ENCODE data around the gene FCMR. TPM values are rescaled to one million over a fixed set of nuclear protein-coding genes. Genes with fewer than 3 reads are reported as not detected.

Gene FCMR
- total and polyA plus RNA-seq, 10 of the 15 experiments (the other 5 are each of a cell fraction or from before 2014, with no cell fraction given), result 79.7 to 245 (median 123) TPM

GRCh38 chr1:206866062-206866461, 55.7 kb downstream of the FCMR start:
- no peaks in the 10 kb centered on the region for H3K36me3 ChIP-seq (ENCODE audit: control insufficient read depth in 2 of 2, insufficient read depth in 2 of 2, low read length in 1 of 2)
- FAIRE-seq (no peak), DNase-seq (ENCODE audit: low read depth, low spot score) (no peak), ATAC-seq (no peak)
- H3K27ac ChIP-seq (ENCODE audit: control insufficient read depth, insufficient read depth), result no peak overlapping the region
- H3K9me3 ChIP-seq (replicated peaks; ENCODE audit: control insufficient read depth, insufficient read depth, low read length), result no peaks in the 10 kb centered on the region
- peaks cover 0 to 2% of the 10 kb centered on the region in 2 experiments; a peak in 1 of 4 replicates for H3K27me3 ChIP-seq (replicated peaks in 1 of 2; ENCODE audit: control insufficient read depth in 2 of 2, insufficient read depth in 2 of 2, low read length in 1 of 2)
- WGBS (ENCODE audit: insufficient coverage, insufficient replicate concordance, low lambda C conversion rate, missing lambda C conversion rate), result 58% methylated on average over 2 of the region's 2 CpGs
- no peak overlapping the region for H3K4me2 ChIP-seq (ENCODE audit: control insufficient read depth, insufficient read depth)
- ChIA-PET POLR2A (no interaction called here), CTCF (interaction anchor here (1.3 to 7.3 kb wide), 13 partner anchors 9 to 116 kb away, joined by 3 to 100 read pairs (median 9); no protein-coding TSS in a partner anchor), SMC1A (ENCODE audit: uncharacterized antibody, unreplicated experiment) (interaction anchor here (2.4 to 3.9 kb wide), 5 partner anchors 13 to 117 kb away, joined by 13 to 23 read pairs (median 16); no protein-coding TSS in a partner anchor), RAD21 (ENCODE audit: unreplicated experiment) (interaction anchor here (0.9 to 2.5 kb wide), 5 partner anchors 27 to 131 kb away, joined by 3 to 6 read pairs (median 3); no protein-coding TSS in a partner anchor)
- H3K4me3 ChIP-seq, result no peak overlapping the region
- no peaks in the 10 kb centered on the region for H4K20me1 ChIP-seq (ENCODE audit: control insufficient read depth, insufficient read depth)
- H2AFZ ChIP-seq (ENCODE audit: control insufficient read depth, low read depth, low read length), result no peak overlapping the region
- intact Hi-C loops (cut with micrococcal nuclease; ENCODE audit: unreplicated experiment), result no loop called here
- H3K9ac ChIP-seq (ENCODE audit: control insufficient read depth, insufficient read depth, low read length), result no peak overlapping the region
- no peaks in the 10 kb centered on the region for H3K4me1 ChIP-seq (ENCODE audit: control insufficient read depth, insufficient read depth, low read length)
- in situ Hi-C loops (cut with MboI), result loop anchor here (5.0 kb wide), 1 partner anchor 116 kb away; no protein-coding TSS in a partner anchor
- BruUV-seq (replicated peaks), result no TSS peak
- no peaks in the 10 kb centered on the region for H3K79me2 ChIP-seq (ENCODE audit: control insufficient read depth, insufficient read depth, low read length)
- TF ChIP-seq ETV6 (conservative IDR thresholded peaks at IDR 0.05 in 1 of 2, IDR thresholded peaks at IDR 0.05 in 1 of 2; ENCODE audit: borderline replicate concordance in 1 of 2, low read depth in 1 of 2) (no peak), SMC3 (IDR thresholded peaks at IDR 0.05; ENCODE audit: borderline replicate concordance, low read length) (no peak), SMAD1 (IDR thresholded peaks at IDR 0.05; ENCODE audit: low read depth, partially characterized antibody) (no peak), HDAC2 (IDR thresholded peaks at IDR 0.05) (no peak), SRF (IDR thresholded peaks at IDR 0.05; ENCODE audit: low read depth in 2 of 2, low read length in 2 of 2) (no peak), MTA3 (IDR thresholded peaks at IDR 0.05; ENCODE audit: borderline replicate concordance, low read length) (no peak), PAX8 (IDR thresholded peaks at IDR 0.05) (no peak), ZNF274 (IDR thresholded peaks at IDR 0.05; ENCODE audit: insufficient read depth, insufficient read length) (no peak), NR2C1 (IDR thresholded peaks at IDR 0.05) (no peak), POLR2AphosphoS5 (IDR thresholded peaks at IDR 0.05; ENCODE audit: low read length) (no peak), SKIL (IDR thresholded peaks at IDR 0.05; ENCODE audit: low read depth, poor library complexity, severe bottlenecking) (no peak)
- TF ChIP-seq, protein P1, sequence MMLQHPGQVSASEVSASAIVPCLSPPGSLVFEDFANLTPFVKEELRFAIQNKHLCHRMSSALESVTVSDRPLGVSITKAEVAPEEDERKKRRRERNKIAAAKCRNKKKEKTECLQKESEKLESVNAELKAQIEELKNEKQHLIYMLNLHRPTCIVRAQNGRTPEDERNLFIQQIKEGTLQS (IDR thresholded peaks at IDR 0.05; ENCODE audit: borderline replicate concordance, extremely low read depth, low read depth, low read length), result no peak
- TF ChIP-seq, protein P2, sequence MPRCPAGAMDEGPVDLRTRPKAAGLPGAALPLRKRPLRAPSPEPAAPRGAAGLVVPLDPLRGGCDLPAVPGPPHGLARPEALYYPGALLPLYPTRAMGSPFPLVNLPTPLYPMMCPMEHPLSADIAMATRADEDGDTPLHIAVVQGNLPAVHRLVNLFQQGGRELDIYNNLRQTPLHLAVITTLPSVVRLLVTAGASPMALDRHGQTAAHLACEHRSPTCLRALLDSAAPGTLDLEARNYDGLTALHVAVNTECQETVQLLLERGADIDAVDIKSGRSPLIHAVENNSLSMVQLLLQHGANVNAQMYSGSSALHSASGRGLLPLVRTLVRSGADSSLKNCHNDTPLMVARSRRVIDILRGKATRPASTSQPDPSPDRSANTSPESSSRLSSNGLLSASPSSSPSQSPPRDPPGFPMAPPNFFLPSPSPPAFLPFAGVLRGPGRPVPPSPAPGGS (IDR thresholded peaks at IDR 0.05; ENCODE audit: borderline replicate concordance, insufficient read depth, low read depth, low read length, poor library complexity, severe bottlenecking), result no peak
- TF ChIP-seq, protein P3, sequence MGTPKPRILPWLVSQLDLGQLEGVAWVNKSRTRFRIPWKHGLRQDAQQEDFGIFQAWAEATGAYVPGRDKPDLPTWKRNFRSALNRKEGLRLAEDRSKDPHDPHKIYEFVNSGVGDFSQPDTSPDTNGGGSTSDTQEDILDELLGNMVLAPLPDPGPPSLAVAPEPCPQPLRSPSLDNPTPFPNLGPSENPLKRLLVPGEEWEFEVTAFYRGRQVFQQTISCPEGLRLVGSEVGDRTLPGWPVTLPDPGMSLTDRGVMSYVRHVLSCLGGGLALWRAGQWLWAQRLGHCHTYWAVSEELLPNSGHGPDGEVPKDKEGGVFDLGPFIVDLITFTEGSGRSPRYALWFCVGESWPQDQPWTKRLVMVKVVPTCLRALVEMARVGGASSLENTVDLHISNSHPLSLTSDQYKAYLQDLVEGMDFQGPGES (IDR thresholded peaks at IDR 0.05), result no peak
- TF ChIP-seq, protein P4, sequence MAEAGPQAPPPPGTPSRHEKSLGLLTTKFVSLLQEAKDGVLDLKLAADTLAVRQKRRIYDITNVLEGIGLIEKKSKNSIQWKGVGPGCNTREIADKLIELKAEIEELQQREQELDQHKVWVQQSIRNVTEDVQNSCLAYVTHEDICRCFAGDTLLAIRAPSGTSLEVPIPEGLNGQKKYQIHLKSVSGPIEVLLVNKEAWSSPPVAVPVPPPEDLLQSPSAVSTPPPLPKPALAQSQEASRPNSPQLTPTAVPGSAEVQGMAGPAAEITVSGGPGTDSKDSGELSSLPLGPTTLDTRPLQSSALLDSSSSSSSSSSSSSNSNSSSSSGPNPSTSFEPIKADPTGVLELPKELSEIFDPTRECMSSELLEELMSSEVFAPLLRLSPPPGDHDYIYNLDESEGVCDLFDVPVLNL (IDR thresholded peaks at IDR 0.05; ENCODE audit: low read depth, low read length), result no peak
- TF ChIP-seq, protein P5, sequence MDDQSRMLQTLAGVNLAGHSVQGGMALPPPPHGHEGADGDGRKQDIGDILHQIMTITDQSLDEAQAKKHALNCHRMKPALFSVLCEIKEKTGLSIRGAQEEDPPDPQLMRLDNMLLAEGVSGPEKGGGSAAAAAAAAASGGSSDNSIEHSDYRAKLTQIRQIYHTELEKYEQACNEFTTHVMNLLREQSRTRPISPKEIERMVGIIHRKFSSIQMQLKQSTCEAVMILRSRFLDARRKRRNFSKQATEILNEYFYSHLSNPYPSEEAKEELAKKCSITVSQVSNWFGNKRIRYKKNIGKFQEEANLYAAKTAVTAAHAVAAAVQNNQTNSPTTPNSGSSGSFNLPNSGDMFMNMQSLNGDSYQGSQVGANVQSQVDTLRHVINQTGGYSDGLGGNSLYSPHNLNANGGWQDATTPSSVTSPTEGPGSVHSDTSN (IDR thresholded peaks at IDR 0.05; ENCODE audit: insufficient replicate concordance, low read depth, low read length), result no peak

Measured in GM12878 (cell line).